Measurements from ENCODE around the gene LPP.
A peak's percentile ranks its signal among the peaks of the same experiment; 100 is the strongest.

The LPP gene

GRCh38 chr3:188712991-188713390 is 559.0 kb downstream of the LPP start:
- no peak overlapping the region for H3K9ac ChIP-seq (ENCODE audit: low read length)
- H3K9me3 ChIP-seq (ENCODE audit: control insufficient read depth, low read length): no peaks in the 10 kb centered on the region
- H3K36me3 ChIP-seq (ENCODE audit: control insufficient read depth, insufficient read depth, low read length, severe bottlenecking): peaks cover 6% of the 10 kb centered on the region
- no peak overlapping the region for H3K4me3 ChIP-seq (ENCODE audit: low read length)
- no peaks in the 10 kb centered on the region for H3K27me3 ChIP-seq (replicated peaks; ENCODE audit: control insufficient read depth, insufficient read depth, low read length)
- peaks cover 18% of the 10 kb centered on the region for H3K4me1 ChIP-seq (ENCODE audit: control insufficient read depth, insufficient read depth, low read length)
- no peak for DNase-seq (ENCODE audit: low read depth)

GRCh38 chr3:188719545-188719944 is 565.6 kb downstream of the LPP start:
- H3K9me3 ChIP-seq (ENCODE audit: control insufficient read depth, low read length): no peaks in the 10 kb centered on the region
- no peak overlapping the region for H3K9ac ChIP-seq (ENCODE audit: low read length)
- no peak overlapping the region for H3K4me3 ChIP-seq (ENCODE audit: low read length)
- no peak for DNase-seq (ENCODE audit: low read depth)
- H3K4me1 ChIP-seq (ENCODE audit: control insufficient read depth, insufficient read depth, low read length): peaks cover 19% of the 10 kb centered on the region
- H3K36me3 ChIP-seq (ENCODE audit: control insufficient read depth, insufficient read depth, low read length, severe bottlenecking): no peaks in the 10 kb centered on the region
- no peaks in the 10 kb centered on the region for H3K27me3 ChIP-seq (replicated peaks; ENCODE audit: control insufficient read depth, insufficient read depth, low read length)

GRCh38 chr3:188720215-188720614 is 566.3 kb downstream of the LPP start:
- H3K27me3 ChIP-seq (replicated peaks; ENCODE audit: control insufficient read depth, insufficient read depth, low read length): no peaks in the 10 kb centered on the region
- no peak overlapping the region for H3K4me3 ChIP-seq (ENCODE audit: low read length)
- H3K36me3 ChIP-seq (ENCODE audit: control insufficient read depth, insufficient read depth, low read length, severe bottlenecking): no peaks in the 10 kb centered on the region
- H3K9ac ChIP-seq (ENCODE audit: low read length): no peak overlapping the region
- H3K9me3 ChIP-seq (ENCODE audit: control insufficient read depth, low read length): no peaks in the 10 kb centered on the region
- no peak for DNase-seq (ENCODE audit: low read depth)
- peaks cover 19% of the 10 kb centered on the region for H3K4me1 ChIP-seq (ENCODE audit: control insufficient read depth, insufficient read depth, low read length)

GRCh38 chr3:188720636-188721035 is 566.7 kb downstream of the LPP start:
- Histone ChIP-seq H3K9me3 (ENCODE audit: control insufficient read depth, low read length) (no peaks in the 10 kb centered on the region), H3K4me1 (ENCODE audit: control insufficient read depth, insufficient read depth, low read length) (peaks cover 19% of the 10 kb centered on the region), H3K36me3 (ENCODE audit: control insufficient read depth, insufficient read depth, low read length, severe bottlenecking) (no peaks in the 10 kb centered on the region), H3K27me3 (replicated peaks; ENCODE audit: control insufficient read depth, insufficient read depth, low read length) (no peaks in the 10 kb centered on the region), H3K4me3 (ENCODE audit: low read length) (no peak overlapping the region), H3K9ac (ENCODE audit: low read length) (no peak overlapping the region)
- DNase-seq (ENCODE audit: low read depth): no peak

GRCh38 chr3:188721312-188721711 is 567.4 kb downstream of the LPP start:
- H3K9me3 ChIP-seq (ENCODE audit: control insufficient read depth, low read length): no peaks in the 10 kb centered on the region
- peaks cover 19% of the 10 kb centered on the region for H3K4me1 ChIP-seq (ENCODE audit: control insufficient read depth, insufficient read depth, low read length)
- no peaks in the 10 kb centered on the region for H3K36me3 ChIP-seq (ENCODE audit: control insufficient read depth, insufficient read depth, low read length, severe bottlenecking)
- H3K4me3 ChIP-seq (ENCODE audit: low read length): no peak overlapping the region
- no peak overlapping the region for H3K9ac ChIP-seq (ENCODE audit: low read length)
- no peaks in the 10 kb centered on the region for H3K27me3 ChIP-seq (replicated peaks; ENCODE audit: control insufficient read depth, insufficient read depth, low read length)
- no peak for DNase-seq (ENCODE audit: low read depth)

GRCh38 chr3:188721990-188722389 is 568.0 kb downstream of the LPP start:
- peaks cover 24% of the 10 kb centered on the region for H3K4me1 ChIP-seq (ENCODE audit: control insufficient read depth, insufficient read depth, low read length)
- no peak overlapping the region for H3K4me3 ChIP-seq (ENCODE audit: low read length)
- H3K27me3 ChIP-seq (replicated peaks; ENCODE audit: control insufficient read depth, insufficient read depth, low read length): no peaks in the 10 kb centered on the region
- no peaks in the 10 kb centered on the region for H3K36me3 ChIP-seq (ENCODE audit: control insufficient read depth, insufficient read depth, low read length, severe bottlenecking)
- no peak for DNase-seq (ENCODE audit: low read depth)
- no peaks in the 10 kb centered on the region for H3K9me3 ChIP-seq (ENCODE audit: control insufficient read depth, low read length)
- no peak overlapping the region for H3K9ac ChIP-seq (ENCODE audit: low read length)

- Histone ChIP-seq H3K36me3 (ENCODE audit: control insufficient read depth, insufficient read depth, low read length, severe bottlenecking) (no peaks in the 10 kb centered on the region), H3K4me3 (ENCODE audit: low read length) (no peak overlapping the region), H3K9ac (ENCODE audit: low read length) (no peak overlapping the region), H3K27me3 (replicated peaks; ENCODE audit: control insufficient read depth, insufficient read depth, low read length) (no peaks in the 10 kb centered on the region), H3K9me3 (ENCODE audit: control insufficient read depth, low read length) (no peaks in the 10 kb centered on the region), H3K4me1 (ENCODE audit: control insufficient read depth, insufficient read depth, low read length) (peaks cover 24% of the 10 kb centered on the region)
- DNase-seq (ENCODE audit: low read depth): no peak
Observed at GRCh38 chr3:188722963-188723362, 569.0 kb downstream of the LPP start.

GRCh38 chr3:188727052-188727451 is 573.1 kb downstream of the LPP start:
- Histone ChIP-seq H3K36me3 (ENCODE audit: control insufficient read depth, insufficient read depth, low read length, severe bottlenecking) (no peaks in the 10 kb centered on the region), H3K9me3 (ENCODE audit: control insufficient read depth, low read length) (no peaks in the 10 kb centered on the region), H3K9ac (ENCODE audit: low read length) (no peak overlapping the region), H3K4me1 (ENCODE audit: control insufficient read depth, insufficient read depth, low read length) (peaks cover 5% of the 10 kb centered on the region), H3K27me3 (replicated peaks; ENCODE audit: control insufficient read depth, insufficient read depth, low read length) (no peaks in the 10 kb centered on the region), H3K4me3 (ENCODE audit: low read length) (no peak overlapping the region)
- no peak for DNase-seq (ENCODE audit: low read depth)

GRCh38 chr3:188728371-188728896 is 574.5 kb downstream of the LPP start:
- H3K4me3 ChIP-seq (ENCODE audit: low read length): no peak overlapping the region
- peaks cover 5% of the 10 kb centered on the region for H3K4me1 ChIP-seq (ENCODE audit: control insufficient read depth, insufficient read depth, low read length)
- no peaks in the 10 kb centered on the region for H3K27me3 ChIP-seq (replicated peaks; ENCODE audit: control insufficient read depth, insufficient read depth, low read length)
- H3K9ac ChIP-seq (ENCODE audit: low read length): no peak overlapping the region
- no peaks in the 10 kb centered on the region for H3K9me3 ChIP-seq (ENCODE audit: control insufficient read depth, low read length)
- H3K36me3 ChIP-seq (ENCODE audit: control insufficient read depth, insufficient read depth, low read length, severe bottlenecking): no peaks in the 10 kb centered on the region
- no peak for DNase-seq (ENCODE audit: low read depth)

- no peaks in the 10 kb centered on the region for H3K27me3 ChIP-seq (replicated peaks; ENCODE audit: control insufficient read depth, insufficient read depth, low read length)
- H3K4me1 ChIP-seq (ENCODE audit: control insufficient read depth, insufficient read depth, low read length): peaks cover 11% of the 10 kb centered on the region
- no peaks in the 10 kb centered on the region for H3K9me3 ChIP-seq (ENCODE audit: control insufficient read depth, low read length)
- no peaks in the 10 kb centered on the region for H3K36me3 ChIP-seq (ENCODE audit: control insufficient read depth, insufficient read depth, low read length, severe bottlenecking)
- H3K9ac ChIP-seq (ENCODE audit: low read length): no peak overlapping the region
- DNase-seq (ENCODE audit: low read depth): no peak
- no peak overlapping the region for H3K4me3 ChIP-seq (ENCODE audit: low read length)
Observed at GRCh38 chr3:188729422-188729821, 575.5 kb downstream of the LPP start.

- H3K9ac ChIP-seq (ENCODE audit: low read length): no peak overlapping the region
- H3K36me3 ChIP-seq (ENCODE audit: control insufficient read depth, insufficient read depth, low read length, severe bottlenecking): no peaks in the 10 kb centered on the region
- H3K4me1 ChIP-seq (ENCODE audit: control insufficient read depth, insufficient read depth, low read length): peaks cover 11% of the 10 kb centered on the region
- no peaks in the 10 kb centered on the region for H3K9me3 ChIP-seq (ENCODE audit: control insufficient read depth, low read length)
- no peaks in the 10 kb centered on the region for H3K27me3 ChIP-seq (replicated peaks; ENCODE audit: control insufficient read depth, insufficient read depth, low read length)
- DNase-seq (ENCODE audit: low read depth): peak; percentile 38
- no peak overlapping the region for H3K4me3 ChIP-seq (ENCODE audit: low read length)
Observed at GRCh38 chr3:188734395-188734794, 580.4 kb downstream of the LPP start.

- DNase-seq (ENCODE audit: low read depth): no peak
- no peaks in the 10 kb centered on the region for H3K9me3 ChIP-seq (ENCODE audit: control insufficient read depth, low read length)
- no peaks in the 10 kb centered on the region for H3K27me3 ChIP-seq (replicated peaks; ENCODE audit: control insufficient read depth, insufficient read depth, low read length)
- no peaks in the 10 kb centered on the region for H3K36me3 ChIP-seq (ENCODE audit: control insufficient read depth, insufficient read depth, low read length, severe bottlenecking)
- H3K9ac ChIP-seq (ENCODE audit: low read length): no peak overlapping the region
- H3K4me1 ChIP-seq (ENCODE audit: control insufficient read depth, insufficient read depth, low read length): peaks cover 5% of the 10 kb centered on the region
- H3K4me3 ChIP-seq (ENCODE audit: low read length): no peak overlapping the region
Observed at GRCh38 chr3:188739511-188739910, 585.6 kb downstream of the LPP start.
